ENCODE data around the gene RAB38.

RAB38 gene

DNA sequence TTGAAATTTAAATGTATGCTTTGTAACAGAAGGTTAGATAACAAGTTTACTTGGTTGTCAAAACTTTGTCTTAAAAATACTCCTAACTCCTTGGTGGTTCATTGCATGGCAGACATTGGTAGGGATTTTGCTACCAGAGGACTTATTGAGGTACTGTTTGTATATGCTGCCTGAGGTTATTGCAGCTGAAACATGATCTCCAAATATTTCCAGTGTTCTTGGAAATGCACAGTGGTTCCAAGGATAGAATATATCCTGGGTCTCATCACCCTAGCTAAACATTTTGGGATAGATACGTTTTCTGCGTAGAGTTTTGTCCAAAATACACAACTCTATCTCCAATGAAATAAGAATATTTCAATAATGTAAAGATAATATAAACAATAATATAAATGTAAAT is 109.2 kb downstream of the RAB38 start:
- TF ChIP-seq, protein P1, sequence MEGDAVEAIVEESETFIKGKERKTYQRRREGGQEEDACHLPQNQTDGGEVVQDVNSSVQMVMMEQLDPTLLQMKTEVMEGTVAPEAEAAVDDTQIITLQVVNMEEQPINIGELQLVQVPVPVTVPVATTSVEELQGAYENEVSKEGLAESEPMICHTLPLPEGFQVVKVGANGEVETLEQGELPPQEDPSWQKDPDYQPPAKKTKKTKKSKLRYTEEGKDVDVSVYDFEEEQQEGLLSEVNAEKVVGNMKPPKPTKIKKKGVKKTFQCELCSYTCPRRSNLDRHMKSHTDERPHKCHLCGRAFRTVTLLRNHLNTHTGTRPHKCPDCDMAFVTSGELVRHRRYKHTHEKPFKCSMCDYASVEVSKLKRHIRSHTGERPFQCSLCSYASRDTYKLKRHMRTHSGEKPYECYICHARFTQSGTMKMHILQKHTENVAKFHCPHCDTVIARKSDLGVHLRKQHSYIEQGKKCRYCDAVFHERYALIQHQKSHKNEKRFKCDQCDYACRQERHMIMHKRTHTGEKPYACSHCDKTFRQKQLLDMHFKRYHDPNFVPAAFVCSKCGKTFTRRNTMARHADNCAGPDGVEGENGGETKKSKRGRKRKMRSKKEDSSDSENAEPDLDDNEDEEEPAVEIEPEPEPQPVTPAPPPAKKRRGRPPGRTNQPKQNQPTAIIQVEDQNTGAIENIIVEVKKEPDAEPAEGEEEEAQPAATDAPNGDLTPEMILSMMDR (conservative IDR thresholded peaks at IDR 0.05; ENCODE audit: low read depth, low read length) = no peak
- no peak overlapping the region for H3K4me3 ChIP-seq (ENCODE audit: low read length)
- no peak for DNase-seq (ENCODE audit: low read depth)

DNA sequence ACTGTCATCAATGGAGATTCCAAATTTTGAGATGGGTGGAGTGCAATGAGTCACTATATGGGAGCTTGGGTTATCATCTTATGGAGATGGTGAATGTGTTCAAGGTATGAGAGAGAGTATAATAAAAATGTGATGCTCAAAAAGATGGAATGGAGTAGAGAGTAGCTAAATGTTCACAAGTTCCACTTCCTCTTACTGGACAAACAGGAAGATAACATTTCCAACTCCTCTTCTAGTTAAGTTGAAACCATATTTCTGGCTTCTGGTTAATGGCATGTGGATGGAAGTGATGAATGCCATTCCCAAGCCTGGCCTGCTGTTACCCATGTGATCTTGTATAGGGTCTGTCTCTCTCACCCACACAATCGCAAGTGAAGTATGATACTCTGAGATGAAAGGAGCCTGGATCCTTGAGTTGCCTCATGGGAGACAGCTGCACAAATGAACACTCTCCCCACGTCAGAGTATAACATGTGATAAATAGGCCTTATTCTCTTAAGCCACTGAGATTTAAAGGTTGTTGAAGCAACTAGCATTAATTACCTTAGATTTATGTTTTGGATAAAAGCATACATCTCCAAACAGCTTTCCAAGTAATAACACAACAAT is 111.0 kb downstream of the RAB38 start:
- no peak for DNase-seq (ENCODE audit: low read depth)
- H3K4me3 ChIP-seq (ENCODE audit: low read length) = no peak overlapping the region
- TF ChIP-seq, protein P1 (conservative IDR thresholded peaks at IDR 0.05; ENCODE audit: low read depth, low read length) = no peak
